ENCODE data around the gene CLPSL1.
A peak's percentile ranks its signal among the peaks of the same experiment; 100 is the strongest.

Gene CLPSL1

GRCh38 chr6:35776364-35777215, 4.2 kb upstream of the CLPSL1 start, which contains the start of gene CLPSL2:
Gene CLPSL2 (plus strand): TSS chr6:35776598. CDS start chr6:35776619, 21 bp downstream.
- TF ChIP-seq CTCF (IDR thresholded peaks at IDR 0.05; ENCODE audit: insufficient read depth, low read depth, low read length, missing control alignments) = no peak
- H3K4me3 ChIP-seq (ENCODE audit: low read depth, low read length) = peak within 1 kb of the TSS; percentile 33; the same call in 1 of the 2 replicates
- peak; percentile 28 for DNase-seq (ENCODE audit: low read depth)

GRCh38 chr6:35777356-35778102, 3.3 kb upstream of the CLPSL1 start:
- DNase-seq (ENCODE audit: low read depth) = no peak
- TF ChIP-seq CTCF (IDR thresholded peaks at IDR 0.05; ENCODE audit: insufficient read depth, low read depth, low read length, missing control alignments) = no peak
- no peak overlapping the region for H3K4me3 ChIP-seq (ENCODE audit: low read depth, low read length)

GRCh38 chr6:35778437-35778836, 2.4 kb upstream of the CLPSL1 start:
- no peak for TF ChIP-seq CTCF (IDR thresholded peaks at IDR 0.05; ENCODE audit: insufficient read depth, low read depth, low read length, missing control alignments)
- H3K4me3 ChIP-seq (ENCODE audit: low read depth, low read length) = no peak overlapping the region
- DNase-seq (ENCODE audit: low read depth) = no peak

- no peak for DNase-seq (ENCODE audit: low read depth)
- H3K4me3 ChIP-seq (ENCODE audit: low read depth, low read length) = no peak overlapping the region
- no peak for TF ChIP-seq CTCF (IDR thresholded peaks at IDR 0.05; ENCODE audit: insufficient read depth, low read depth, low read length, missing control alignments)
These were observed 471 bp downstream of the CLPSL1 start for GRCh38 chr6:35781290-35781689.

- no peak overlapping the region for H3K4me3 ChIP-seq (ENCODE audit: low read depth, low read length)
- DNase-seq (ENCODE audit: low read depth) = no peak
These were observed 1.6 kb downstream of the CLPSL1 start for GRCh38 chr6:35782424-35782823.

GRCh38 chr6:35784200-35784599, 3.4 kb downstream of the CLPSL1 start:
- H3K4me3 ChIP-seq (ENCODE audit: low read depth, low read length) = no peak overlapping the region
- DNase-seq (ENCODE audit: low read depth) = no peak
- TF ChIP-seq CTCF (IDR thresholded peaks at IDR 0.05; ENCODE audit: insufficient read depth, low read depth, low read length, missing control alignments) = no peak

More at GRCh38 chr6:35782424-35782823, 1.6 kb downstream of the CLPSL1 start:
- TF ChIP-seq CTCF (IDR thresholded peaks at IDR 0.05; ENCODE audit: insufficient read depth, low read depth, low read length, missing control alignments) = no peak

Measured in GM12865 (cell line).